ENCODE results near the gene LOXL3. TPM values are rescaled to one million over a fixed set of nuclear protein-coding genes. Genes with fewer than 3 reads are reported as not detected.
A peak's percentile ranks its signal among the peaks of the same experiment; 100 is the strongest.

Gene LOXL3
- polyA plus RNA-seq, 1 donor: 3.6 TPM

DNA sequence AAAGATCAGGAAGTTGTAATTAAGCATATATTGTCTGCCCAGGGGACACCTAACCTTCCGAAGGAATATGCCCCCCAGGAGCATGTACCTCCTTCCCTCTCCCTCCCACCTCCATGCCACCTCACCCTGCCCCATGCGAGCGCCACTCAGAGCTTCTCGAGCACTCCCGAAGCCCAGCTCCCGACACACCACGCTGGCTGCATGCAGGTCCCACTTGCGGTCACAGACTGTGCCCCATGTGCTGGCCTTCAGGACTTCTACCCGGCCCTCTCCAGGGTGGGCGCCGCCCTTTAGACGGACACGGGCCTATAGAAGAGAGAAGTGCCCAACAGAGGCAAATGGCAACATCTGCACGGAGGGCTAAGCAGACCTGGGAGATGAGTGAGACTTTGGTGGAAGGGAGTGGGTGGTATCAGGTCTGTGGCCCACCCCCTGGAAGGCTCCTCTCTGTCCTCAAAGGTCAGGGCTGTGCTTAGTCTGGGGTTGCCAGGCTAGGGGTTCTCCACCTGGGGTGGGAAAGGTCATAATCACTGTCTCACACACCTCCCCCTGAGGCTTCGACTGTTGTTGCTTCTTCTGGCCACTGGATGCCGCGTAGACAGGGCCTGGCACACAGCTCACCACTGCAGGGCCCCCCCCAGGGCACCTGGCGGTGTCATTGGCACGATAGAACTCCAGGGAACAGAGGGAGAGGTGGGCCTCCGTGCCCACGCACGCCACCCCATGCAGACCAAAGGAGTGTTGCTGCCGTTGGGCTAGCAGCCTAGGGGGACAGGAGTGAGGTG, 17.4 kb downstream of the LOXL3 start:
- Histone ChIP-seq H3K4me1 (ENCODE audit: control insufficient read depth, insufficient read depth, low read length) (no peaks in the 10 kb centered on the region), H3K27ac (ENCODE audit: low read length) (no peak overlapping the region), H3K27me3 (ENCODE audit: control insufficient read depth, insufficient read depth, low read length) (peaks cover 38% of the 10 kb centered on the region), H3K4me3 (ENCODE audit: low read length) (no peak overlapping the region), H3K9me3 (ENCODE audit: control insufficient read depth, low read depth, low read length) (no peaks in the 10 kb centered on the region), H3K36me3 (ENCODE audit: control insufficient read depth, insufficient read depth, low read length) (peaks cover 12% of the 10 kb centered on the region)
- WGBS (ENCODE audit: insufficient coverage, low lambda C conversion rate): no CpG with 5 or more reads among the region's 23 CpGs
- no peak for DNase-seq

DNA sequence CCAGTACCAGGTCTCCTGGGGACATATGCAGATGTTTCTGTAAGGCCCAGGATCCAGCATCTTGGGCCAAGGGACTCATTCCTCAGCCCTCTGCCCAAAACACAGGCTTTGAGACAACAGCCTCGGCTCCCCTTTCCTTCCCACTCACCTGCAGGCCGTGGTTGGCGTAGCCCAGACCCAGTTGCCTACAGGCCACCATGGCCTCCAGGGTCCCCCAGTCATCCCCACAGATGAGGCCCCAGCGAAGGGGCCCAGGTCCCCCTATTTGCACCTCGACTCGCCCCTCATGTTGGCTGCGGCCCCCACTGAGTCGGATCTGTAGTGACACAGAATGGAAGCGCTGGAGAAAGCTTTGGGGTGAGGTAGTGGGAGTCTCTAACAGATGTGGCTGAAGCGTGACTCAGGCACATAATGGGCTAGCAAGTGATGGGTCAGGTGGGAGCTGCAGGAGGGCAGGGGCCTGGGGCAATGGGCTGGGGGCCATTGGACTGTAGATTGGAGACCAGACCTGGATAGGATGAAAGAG, 18.2 kb downstream of the LOXL3 start:
- peaks cover 7% of the 10 kb centered on the region for H3K4me1 ChIP-seq (ENCODE audit: control insufficient read depth, insufficient read depth, low read length)
- H3K9me3 ChIP-seq (ENCODE audit: control insufficient read depth, low read depth, low read length): no peaks in the 10 kb centered on the region

DNA sequence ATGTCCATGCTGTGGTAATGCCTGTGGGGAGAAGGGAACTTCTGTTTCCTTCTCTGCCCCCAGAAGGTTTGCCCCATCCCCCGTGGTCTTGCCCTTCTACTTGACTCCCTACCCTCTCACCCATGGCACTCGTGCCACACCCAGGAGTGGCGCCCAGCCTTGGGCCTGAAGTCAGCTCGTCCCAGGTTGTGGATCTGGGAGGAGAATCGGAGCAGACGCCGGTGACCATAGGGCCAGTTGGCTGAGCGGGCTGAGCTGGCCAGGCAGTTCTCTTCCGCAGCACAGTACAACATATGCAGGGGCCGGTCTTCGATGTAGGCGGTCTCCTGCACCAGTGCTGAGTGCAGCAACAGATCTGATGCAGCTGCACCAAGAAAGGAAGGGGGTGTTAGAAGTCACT, 19.3 kb downstream of the LOXL3 start:
- Histone ChIP-seq H3K9me3 (ENCODE audit: control insufficient read depth, low read depth, low read length) (no peaks in the 10 kb centered on the region), H3K27me3 (ENCODE audit: control insufficient read depth, insufficient read depth, low read length) (peaks cover 31% of the 10 kb centered on the region), H3K36me3 (ENCODE audit: control insufficient read depth, insufficient read depth, low read length) (peaks cover 13% of the 10 kb centered on the region), H3K4me3 (ENCODE audit: low read length) (no peak overlapping the region), H3K4me1 (ENCODE audit: control insufficient read depth, insufficient read depth, low read length) (peaks cover 7% of the 10 kb centered on the region), H3K27ac (ENCODE audit: low read length) (no peak overlapping the region)
- DNase-seq: no peak
- no CpG with 5 or more reads among the region's 12 CpGs for WGBS (ENCODE audit: insufficient coverage, low lambda C conversion rate)

More for the DNA sequence above, 18.2 kb downstream of the LOXL3 start:
- peaks cover 13% of the 10 kb centered on the region for H3K36me3 ChIP-seq (ENCODE audit: control insufficient read depth, insufficient read depth, low read length)
- H3K27ac ChIP-seq (ENCODE audit: low read length): no peak overlapping the region
- WGBS (ENCODE audit: insufficient coverage, low lambda C conversion rate): no CpG with 5 or more reads among the region's 10 CpGs
- no peak for DNase-seq
- no peak overlapping the region for H3K4me3 ChIP-seq (ENCODE audit: low read length)
- H3K27me3 ChIP-seq (ENCODE audit: control insufficient read depth, insufficient read depth, low read length): peaks cover 38% of the 10 kb centered on the region

DNA sequence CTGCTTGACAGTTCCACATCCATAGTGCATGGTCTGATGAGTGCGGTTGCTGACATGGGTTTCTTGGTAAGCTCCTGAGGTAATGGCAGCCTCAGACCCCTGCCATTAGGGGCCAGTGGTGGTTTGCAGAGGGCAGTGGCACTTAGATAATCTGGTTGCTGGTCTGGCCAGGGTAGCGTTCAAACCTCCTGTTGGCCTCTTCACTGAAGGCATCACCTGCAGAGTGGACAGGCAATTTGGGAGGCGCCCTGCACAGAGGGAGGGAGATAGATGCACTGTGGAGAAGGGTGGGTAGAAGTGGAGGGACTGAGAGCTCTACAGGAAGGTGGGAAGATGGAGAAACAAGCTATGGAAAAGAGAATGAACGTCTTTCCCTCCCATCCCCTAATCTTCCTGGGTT, 20.3 kb downstream of the LOXL3 start:
- Histone ChIP-seq H3K36me3 (ENCODE audit: control insufficient read depth, insufficient read depth, low read length) (peaks cover 13% of the 10 kb centered on the region), H3K4me1 (ENCODE audit: control insufficient read depth, insufficient read depth, low read length) (peaks cover 10% of the 10 kb centered on the region), H3K9me3 (ENCODE audit: control insufficient read depth, low read depth, low read length) (no peaks in the 10 kb centered on the region), H3K27me3 (ENCODE audit: control insufficient read depth, insufficient read depth, low read length) (peaks cover 22% of the 10 kb centered on the region), H3K4me3 (ENCODE audit: low read length) (no peak overlapping the region), H3K27ac (ENCODE audit: low read length) (no peak overlapping the region)
- no peak for DNase-seq
- 100% methylated on average over 1 of the region's 4 CpGs for WGBS (ENCODE audit: insufficient coverage, low lambda C conversion rate)

DNA sequence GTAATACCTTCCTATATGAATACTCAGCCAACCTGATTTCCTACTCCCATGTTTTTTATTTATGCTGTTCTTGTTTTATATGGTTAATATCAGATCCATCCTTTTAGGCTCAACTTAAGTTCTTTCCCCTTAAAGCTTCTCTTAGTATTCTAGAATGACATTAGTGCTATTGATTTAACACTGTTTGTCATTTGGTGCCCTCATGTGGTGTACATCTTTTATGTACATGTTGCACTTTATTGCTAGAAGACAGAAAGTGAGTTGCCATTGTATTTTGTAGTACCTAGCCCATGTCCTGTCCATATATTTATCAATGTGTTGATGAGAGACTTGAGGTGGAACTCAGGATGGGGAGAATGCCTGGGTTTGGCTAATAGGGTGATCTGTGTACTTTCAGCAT, 21.5 kb downstream of the LOXL3 start:
- peaks cover 11% of the 10 kb centered on the region for H3K27me3 ChIP-seq (ENCODE audit: control insufficient read depth, insufficient read depth, low read length)
- peaks cover 24% of the 10 kb centered on the region for H3K36me3 ChIP-seq (ENCODE audit: control insufficient read depth, insufficient read depth, low read length)
- DNase-seq: peak in 1 of 2 donors; percentile 37
- H3K4me3 ChIP-seq (ENCODE audit: low read length): no peak overlapping the region
- H3K9me3 ChIP-seq (ENCODE audit: control insufficient read depth, low read depth, low read length): no peaks in the 10 kb centered on the region
- H3K4me1 ChIP-seq (ENCODE audit: control insufficient read depth, insufficient read depth, low read length): peaks cover 15% of the 10 kb centered on the region
- no peak overlapping the region for H3K27ac ChIP-seq (ENCODE audit: low read length)

DNA sequence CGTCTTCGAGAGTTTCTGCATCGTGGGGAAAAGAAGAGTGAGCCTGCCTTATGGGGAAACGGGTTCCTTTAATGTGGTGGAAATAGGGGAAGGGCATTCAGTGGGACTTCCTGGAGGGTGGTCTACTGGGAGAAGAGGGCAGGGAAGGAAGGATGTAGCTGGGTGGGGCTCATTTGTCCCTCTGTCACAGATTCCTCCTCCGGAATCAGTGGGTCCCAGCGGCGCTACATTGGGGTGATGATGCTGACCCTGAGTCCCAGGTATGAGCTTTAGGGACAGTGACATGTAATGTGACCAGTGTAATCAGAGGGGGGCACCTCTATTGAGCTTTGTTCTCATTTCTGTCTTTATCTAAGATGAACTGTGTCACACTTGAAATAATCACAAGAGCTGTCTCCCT, 22.1 kb downstream of the LOXL3 start:
- Histone ChIP-seq H3K36me3 (ENCODE audit: control insufficient read depth, insufficient read depth, low read length) (peaks cover 29% of the 10 kb centered on the region), H3K27me3 (ENCODE audit: control insufficient read depth, insufficient read depth, low read length) (peaks cover 6% of the 10 kb centered on the region), H3K4me3 (ENCODE audit: low read length) (no peak overlapping the region), H3K9me3 (ENCODE audit: control insufficient read depth, low read depth, low read length) (no peaks in the 10 kb centered on the region), H3K4me1 (ENCODE audit: control insufficient read depth, insufficient read depth, low read length) (peaks cover 15% of the 10 kb centered on the region), H3K27ac (ENCODE audit: low read length) (no peak overlapping the region)
- no CpG with 5 or more reads among the region's 7 CpGs for WGBS (ENCODE audit: insufficient coverage, low lambda C conversion rate)
- no peak for DNase-seq

DNA sequence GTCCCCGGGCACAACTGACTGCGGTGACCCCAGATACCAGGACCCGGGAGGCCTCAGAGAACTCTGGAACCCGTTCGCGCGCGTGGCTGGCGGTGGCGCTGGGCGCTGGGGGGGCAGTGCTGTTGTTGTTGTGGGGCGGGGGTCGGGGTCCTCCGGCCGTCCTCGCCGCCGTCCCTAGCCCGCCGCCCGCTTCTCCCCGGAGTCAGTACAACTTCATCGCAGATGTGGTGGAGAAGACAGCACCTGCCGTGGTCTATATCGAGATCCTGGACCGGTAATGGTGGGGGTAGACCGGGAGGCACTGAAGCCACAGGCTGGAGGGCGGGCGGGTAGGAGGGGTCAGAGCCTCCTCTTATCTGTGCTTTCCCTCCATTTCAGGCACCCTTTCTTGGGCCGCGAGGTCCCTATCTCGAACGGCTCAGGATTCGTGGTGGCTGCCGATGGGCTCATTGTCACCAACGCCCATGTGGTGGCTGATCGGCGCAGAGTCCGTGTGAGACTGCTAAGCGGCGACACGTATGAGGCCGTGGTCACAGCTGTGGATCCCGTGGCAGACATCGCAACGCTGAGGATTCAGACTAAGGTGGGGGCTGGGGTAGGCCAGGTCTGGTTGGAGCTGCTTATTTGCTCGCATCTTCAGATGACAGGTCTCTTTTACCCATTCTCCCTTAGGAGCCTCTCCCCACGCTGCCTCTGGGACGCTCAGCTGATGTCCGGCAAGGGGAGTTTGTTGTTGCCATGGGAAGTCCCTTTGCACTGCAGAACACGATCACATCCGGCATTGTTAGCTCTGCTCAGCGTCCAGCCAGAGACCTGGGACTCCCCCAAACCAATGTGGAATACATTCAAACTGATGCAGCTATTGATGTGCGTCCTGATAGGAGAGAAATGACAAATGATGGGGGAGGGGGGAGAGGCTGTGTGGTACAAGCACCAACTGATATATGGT, 23.2 kb downstream of the LOXL3 start:
- H3K4me3 ChIP-seq (ENCODE audit: low read length): peak overlapping the region; percentile 96
- H3K9me3 ChIP-seq (ENCODE audit: control insufficient read depth, low read depth, low read length): no peaks in the 10 kb centered on the region
- H3K27ac ChIP-seq (ENCODE audit: low read length): peak overlapping the region; percentile 55
- WGBS (ENCODE audit: insufficient coverage, low lambda C conversion rate): no CpG with 5 or more reads among the region's 54 CpGs
- DNase-seq: peak in 1 of 2 donors; percentile 70
- H3K27me3 ChIP-seq (ENCODE audit: control insufficient read depth, insufficient read depth, low read length): no peaks in the 10 kb centered on the region
- H3K36me3 ChIP-seq (ENCODE audit: control insufficient read depth, insufficient read depth, low read length): peaks cover 35% of the 10 kb centered on the region
- peaks cover 15% of the 10 kb centered on the region for H3K4me1 ChIP-seq (ENCODE audit: control insufficient read depth, insufficient read depth, low read length)

DNA sequence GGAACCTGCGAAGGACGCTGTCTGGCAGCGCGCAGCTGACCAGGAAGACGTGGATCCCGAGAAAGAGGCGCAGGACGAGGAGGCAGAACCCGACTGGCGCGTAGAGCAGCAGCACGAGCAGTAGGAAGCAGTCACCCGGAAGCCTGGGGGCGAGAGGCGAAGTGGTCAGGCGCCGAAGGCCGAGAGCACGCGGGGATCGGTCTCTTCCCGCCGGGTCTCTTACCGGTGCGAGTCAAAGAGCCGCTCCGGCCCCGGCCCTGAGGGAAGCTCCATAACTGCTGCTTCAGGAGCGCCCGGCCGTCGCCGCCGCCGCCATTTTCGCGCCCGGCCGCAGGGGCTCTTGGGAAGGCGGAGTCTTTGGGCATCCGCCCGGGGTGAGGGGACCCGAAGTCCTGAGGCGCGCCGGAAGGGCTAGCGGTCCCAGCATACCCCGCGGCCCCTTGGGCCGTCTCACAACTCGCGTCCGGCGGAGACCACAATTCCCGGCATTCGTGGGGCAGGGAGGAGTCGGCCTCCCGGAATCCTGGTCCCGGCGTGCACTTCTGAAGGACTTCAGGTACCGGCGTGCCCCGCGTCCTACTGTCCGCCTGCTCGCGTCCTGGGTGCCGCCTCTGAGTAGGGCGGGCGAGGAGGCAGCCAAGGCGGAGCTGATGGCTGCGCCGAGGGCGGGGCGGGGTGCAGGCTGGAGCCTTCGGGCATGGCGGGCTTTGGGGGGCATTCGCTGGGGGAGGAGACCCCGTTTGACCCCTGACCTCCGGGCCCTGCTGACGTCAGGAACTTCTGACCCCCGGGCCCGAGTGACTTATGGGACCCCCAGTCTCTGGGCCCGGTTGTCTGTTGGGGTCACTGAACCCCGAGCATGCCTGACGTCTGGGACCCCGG, 24.1 kb downstream of the LOXL3 start, which contains the start of the genes AUP1 and HTRA2:
TSS of gene AUP1 (minus strand) at position 350 of the 882 bp plus-strand sequence. CDS start at position 273, 77 bp downstream.
TSS of gene HTRA2 (plus strand) at position 577 of the 882 bp plus-strand sequence. CDS start at position 651, 74 bp downstream.
- peaks cover 35% of the 10 kb centered on the region for H3K36me3 ChIP-seq (ENCODE audit: control insufficient read depth, insufficient read depth, low read length)

DNA sequence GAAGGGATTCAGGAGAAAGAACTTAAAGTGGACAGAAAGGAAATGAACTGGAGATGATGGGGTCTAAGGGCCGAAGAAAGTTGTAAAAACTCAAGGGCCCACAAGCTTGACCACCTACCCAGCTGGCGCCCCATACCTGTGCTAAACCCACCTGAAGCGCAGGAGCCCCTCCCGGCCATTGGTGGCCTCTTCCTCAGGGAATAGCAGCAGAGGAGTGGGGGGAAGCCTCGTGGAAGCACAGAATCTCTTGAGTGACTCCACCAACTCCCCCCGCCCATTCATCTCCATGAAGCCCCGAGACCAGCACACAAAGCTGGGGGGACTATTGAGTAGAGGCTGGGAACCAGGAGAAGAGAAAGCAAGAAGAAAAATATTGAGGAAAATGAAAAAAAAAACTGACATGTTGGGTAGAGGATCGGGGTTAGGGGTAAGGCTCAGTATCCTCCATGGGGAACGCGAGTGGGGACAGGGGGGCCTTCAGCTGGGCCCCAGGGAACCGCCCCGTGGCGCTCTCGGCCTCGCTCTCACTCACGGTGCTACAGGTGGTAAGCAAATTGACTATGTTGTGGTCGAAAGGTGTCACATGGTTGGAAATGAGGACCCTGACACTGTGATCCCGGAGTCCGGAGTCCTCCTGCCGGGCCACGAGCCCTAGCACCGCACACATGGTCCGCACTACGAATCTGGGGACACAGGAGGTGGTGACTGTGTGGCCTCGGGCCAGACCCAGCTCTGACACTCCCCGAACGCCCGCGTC, 25.0 kb downstream of the LOXL3 start:
- no peaks in the 10 kb centered on the region for H3K9me3 ChIP-seq (ENCODE audit: control insufficient read depth, low read depth, low read length)
- H3K4me3 ChIP-seq (ENCODE audit: low read length): peak overlapping the region; percentile 96
- H3K4me1 ChIP-seq (ENCODE audit: control insufficient read depth, insufficient read depth, low read length): peaks cover 15% of the 10 kb centered on the region
- H3K36me3 ChIP-seq (ENCODE audit: control insufficient read depth, insufficient read depth, low read length): peaks cover 35% of the 10 kb centered on the region
- WGBS (ENCODE audit: insufficient coverage, low lambda C conversion rate): 30% methylated on average over 2 of the region's 29 CpGs
- peak overlapping the region; percentile 91 for H3K27ac ChIP-seq (ENCODE audit: low read length)
- no peak for DNase-seq
- no peaks in the 10 kb centered on the region for H3K27me3 ChIP-seq (ENCODE audit: control insufficient read depth, insufficient read depth, low read length)

More for the DNA sequence above, 24.1 kb downstream of the LOXL3 start, which contains the start of the genes AUP1 and HTRA2:
- H3K27ac ChIP-seq (ENCODE audit: low read length): peak within 1 kb of the TSS; percentile 91
- H3K27me3 ChIP-seq (ENCODE audit: control insufficient read depth, insufficient read depth, low read length): no peaks in the 10 kb centered on the region
- H3K9me3 ChIP-seq (ENCODE audit: control insufficient read depth, low read depth, low read length): no peaks in the 10 kb centered on the region
- H3K4me3 ChIP-seq (ENCODE audit: low read length): peak within 1 kb of the TSS; percentile 96
- H3K4me1 ChIP-seq (ENCODE audit: control insufficient read depth, insufficient read depth, low read length): peaks cover 15% of the 10 kb centered on the region
- DNase-seq: peak; percentile 99 to 100
- WGBS (ENCODE audit: insufficient coverage, low lambda C conversion rate): no CpG with 5 or more reads among the region's 87 CpGs

Measured in large intestine (tissue), 3 donors.